ENCODE data around the gene ERBIN. TPM values are rescaled to one million over a fixed set of nuclear protein-coding genes. Genes with fewer than 3 reads are reported as not detected.

The ERBIN gene
- total and polyA plus RNA-seq, 2 of the 13 experiments (the other 11 are each of a cell fraction or from before 2014, with no cell fraction given) = 14.4 to 41.7 TPM

GRCh38 chr5:65924366-65925043, 1.9 kb upstream of the ERBIN start:
- TSS peak; percentile 80 for BruUV-seq (replicated peaks)
- CTCF ChIA-PET (ENCODE audit: low intra/inter-chr PET ratio, low total read pairs) = no interaction called here
- TF ChIP-seq HNRNPLL (IDR thresholded peaks at IDR 0.05; ENCODE audit: low read depth, low read length, poor library complexity, severe bottlenecking) (peak; percentile 83), IRX3 (CRISPR knock-in tag; IDR thresholded peaks at IDR 0.05; ENCODE audit: borderline replicate concordance, low read depth) (no peak), ARID2 (CRISPR knock-in tag; IDR thresholded peaks at IDR 0.05; ENCODE audit: borderline replicate concordance) (0 out of 2 replicates have a peak, but pooled peaks have one; percentile 3), NFE2L2 (IDR thresholded peaks at IDR 0.05; ENCODE audit: low read length) (no peak), THAP11 (CRISPR knock-in tag; IDR thresholded peaks at IDR 0.05) (no peak), ZNF530 (CRISPR knock-in tag; IDR thresholded peaks at IDR 0.05; ENCODE audit: low read depth) (no peak), ELF3 (CRISPR knock-in tag; IDR thresholded peaks at IDR 0.05) (peak; percentile 9; the same call in 1 of the 2 replicates), ZNF547 (CRISPR knock-in tag; IDR thresholded peaks at IDR 0.05) (0 out of 2 replicates have a peak, but pooled peaks have one; percentile 0), ZNF749 (CRISPR knock-in tag; IDR thresholded peaks at IDR 0.05; ENCODE audit: borderline replicate concordance) (0 out of 2 replicates have a peak, but pooled peaks have one; percentile 1), SMYD3 (CRISPR knock-in tag; IDR thresholded peaks at IDR 0.05) (no peak), KDM5B (CRISPR knock-in tag; IDR thresholded peaks at IDR 0.05; ENCODE audit: borderline replicate concordance) (no peak), NFKB2 (CRISPR knock-in tag; IDR thresholded peaks at IDR 0.05; ENCODE audit: borderline replicate concordance) (no peak), ZNF430 (CRISPR knock-in tag; IDR thresholded peaks at IDR 0.05) (0 out of 2 replicates have a peak, but pooled peaks have one; percentile 13), ZNF558 (CRISPR knock-in tag; IDR thresholded peaks at IDR 0.05; ENCODE audit: borderline replicate concordance) (0 out of 2 replicates have a peak, but pooled peaks have one; percentile 21)
- TF ChIP-seq, protein P1, sequence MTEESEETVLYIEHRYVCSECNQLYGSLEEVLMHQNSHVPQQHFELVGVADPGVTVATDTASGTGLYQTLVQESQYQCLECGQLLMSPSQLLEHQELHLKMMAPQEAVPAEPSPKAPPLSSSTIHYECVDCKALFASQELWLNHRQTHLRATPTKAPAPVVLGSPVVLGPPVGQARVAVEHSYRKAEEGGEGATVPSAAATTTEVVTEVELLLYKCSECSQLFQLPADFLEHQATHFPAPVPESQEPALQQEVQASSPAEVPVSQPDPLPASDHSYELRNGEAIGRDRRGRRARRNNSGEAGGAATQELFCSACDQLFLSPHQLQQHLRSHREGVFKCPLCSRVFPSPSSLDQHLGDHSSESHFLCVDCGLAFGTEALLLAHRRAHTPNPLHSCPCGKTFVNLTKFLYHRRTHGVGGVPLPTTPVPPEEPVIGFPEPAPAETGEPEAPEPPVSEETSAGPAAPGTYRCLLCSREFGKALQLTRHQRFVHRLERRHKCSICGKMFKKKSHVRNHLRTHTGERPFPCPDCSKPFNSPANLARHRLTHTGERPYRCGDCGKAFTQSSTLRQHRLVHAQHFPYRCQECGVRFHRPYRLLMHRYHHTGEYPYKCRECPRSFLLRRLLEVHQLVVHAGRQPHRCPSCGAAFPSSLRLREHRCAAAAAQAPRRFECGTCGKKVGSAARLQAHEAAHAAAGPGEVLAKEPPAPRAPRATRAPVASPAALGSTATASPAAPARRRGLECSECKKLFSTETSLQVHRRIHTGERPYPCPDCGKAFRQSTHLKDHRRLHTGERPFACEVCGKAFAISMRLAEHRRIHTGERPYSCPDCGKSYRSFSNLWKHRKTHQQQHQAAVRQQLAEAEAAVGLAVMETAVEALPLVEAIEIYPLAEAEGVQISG (CRISPR knock-in tag; IDR thresholded peaks at IDR 0.05) = 0 out of 2 replicates have a peak, but pooled peaks have one; percentile 1
- TF ChIP-seq, protein P2, sequence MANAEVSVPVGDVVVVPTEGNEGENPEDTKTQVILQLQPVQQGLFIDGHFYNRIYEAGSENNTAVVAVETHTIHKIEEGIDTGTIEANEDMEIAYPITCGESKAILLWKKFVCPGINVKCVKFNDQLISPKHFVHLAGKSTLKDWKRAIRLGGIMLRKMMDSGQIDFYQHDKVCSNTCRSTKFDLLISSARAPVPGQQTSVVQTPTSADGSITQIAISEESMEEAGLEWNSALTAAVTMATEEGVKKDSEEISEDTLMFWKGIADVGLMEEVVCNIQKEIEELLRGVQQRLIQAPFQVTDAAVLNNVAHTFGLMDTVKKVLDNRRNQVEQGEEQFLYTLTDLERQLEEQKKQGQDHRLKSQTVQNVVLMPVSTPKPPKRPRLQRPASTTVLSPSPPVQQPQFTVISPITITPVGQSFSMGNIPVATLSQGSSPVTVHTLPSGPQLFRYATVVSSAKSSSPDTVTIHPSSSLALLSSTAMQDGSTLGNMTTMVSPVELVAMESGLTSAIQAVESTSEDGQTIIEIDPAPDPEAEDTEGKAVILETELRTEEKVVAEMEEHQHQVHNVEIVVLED (CRISPR knock-in tag; IDR thresholded peaks at IDR 0.05; ENCODE audit: borderline replicate concordance) = 0 out of 2 replicates have a peak, but pooled peaks have one; percentile 23
- TF ChIP-seq, protein P3, sequence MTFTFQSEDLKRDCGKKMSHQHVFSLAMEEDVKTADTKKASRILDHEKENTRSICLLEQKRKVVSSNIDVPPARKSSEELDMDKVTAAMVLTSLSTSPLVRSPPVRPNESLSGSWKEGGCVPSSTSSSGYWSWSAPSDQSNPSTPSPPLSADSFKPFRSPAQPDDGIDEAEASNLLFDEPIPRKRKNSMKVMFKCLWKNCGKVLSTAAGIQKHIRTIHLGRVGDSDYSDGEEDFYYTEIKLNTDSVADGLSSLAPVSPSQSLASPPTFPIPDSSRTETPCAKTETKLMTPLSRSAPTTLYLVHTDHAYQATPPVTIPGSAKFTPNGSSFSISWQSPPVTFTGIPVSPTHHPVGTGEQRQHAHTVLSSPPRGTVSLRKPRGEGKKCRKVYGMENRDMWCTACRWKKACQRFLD (CRISPR knock-in tag; IDR thresholded peaks at IDR 0.05; ENCODE audit: borderline replicate concordance) = peak; percentile 42; the same call in 1 of the 2 replicates

More at GRCh38 chr5:65924366-65925043, 1.9 kb upstream of the ERBIN start:
- Histone ChIP-seq H3K4me1 (ENCODE audit: insufficient read depth, low read length) (peaks cover 34% of the 10 kb centered on the region), H3K36me3 (replicated peaks in 1 of 2; ENCODE audit: control insufficient read depth in 1 of 2, insufficient read depth in 2 of 2, low read length in 2 of 2) (no peaks in the 10 kb centered on the region), H3K27ac (ENCODE audit: extremely low read length, insufficient read depth, low read length) (peak overlapping the region; percentile 94), H4K20me1 (ENCODE audit: insufficient read depth, low read length) (peaks cover 15% of the 10 kb centered on the region), H3K27me3 (ENCODE audit: control insufficient read depth in 1 of 2, insufficient read depth in 2 of 2, low read length in 2 of 2) (no peaks in the 10 kb centered on the region; a peak in 1 of 5 replicates), H2AFZ (ENCODE audit: low read length) (no peak overlapping the region), H3K9me3 (ENCODE audit: low read length) (no peaks in the 10 kb centered on the region), H3K9ac (ENCODE audit: insufficient read depth, low read depth, low read length) (peak overlapping the region; percentile 88), H3K79me2 (ENCODE audit: insufficient read depth, low read length) (peaks cover 32% of the 10 kb centered on the region), H3K4me2 (ENCODE audit: low read depth, low read length) (peak overlapping the region; percentile 87), H3K4me3 (replicated peaks in 1 of 3; ENCODE audit: insufficient read depth in 1 of 3, low read depth in 2 of 3, low read length in 3 of 3) (peak overlapping the region; percentile 73 to 97 (median 85))
- POLR2A ChIA-PET = interaction anchor here (0.8 to 1.1 kb wide), 2 partner anchors 9 to 10 kb away, joined by 3 read pairs; no protein-coding TSS in a partner anchor
- in situ Hi-C loops (cut with HindIII; ENCODE audit: extremely low pct_ligation_motif_present, low pct_unique_long_range_greater_than_20kb) (no loop called here), intact Hi-C loops (cut with micrococcal nuclease; ENCODE audit: unreplicated experiment) (loop anchor here (5.0 to 10.0 kb wide), 5 partner anchors 38 to 300 kb away; partner anchors contain the start of genes SHLD3, TRAPPC13 and TRIM23)
- no peak for FAIRE-seq
- WGBS (ENCODE audit: low lambda C conversion rate) = 2% methylated on average over 18 of the region's 19 CpGs
- peak; percentile 12 for DNase-seq (ENCODE audit: low spot score)
- ATAC-seq = peak; percentile 31

Data from HepG2 (cell line).